ENCODE measurements around the gene EXTL1. TPM values are rescaled to one million over a fixed set of nuclear protein-coding genes. Genes with fewer than 3 reads are reported as not detected.

EXTL1 gene
- polyA plus RNA-seq, 1 of the 3 experiments (the other 2 are of a cell fraction), result 0.58 TPM

DNA sequence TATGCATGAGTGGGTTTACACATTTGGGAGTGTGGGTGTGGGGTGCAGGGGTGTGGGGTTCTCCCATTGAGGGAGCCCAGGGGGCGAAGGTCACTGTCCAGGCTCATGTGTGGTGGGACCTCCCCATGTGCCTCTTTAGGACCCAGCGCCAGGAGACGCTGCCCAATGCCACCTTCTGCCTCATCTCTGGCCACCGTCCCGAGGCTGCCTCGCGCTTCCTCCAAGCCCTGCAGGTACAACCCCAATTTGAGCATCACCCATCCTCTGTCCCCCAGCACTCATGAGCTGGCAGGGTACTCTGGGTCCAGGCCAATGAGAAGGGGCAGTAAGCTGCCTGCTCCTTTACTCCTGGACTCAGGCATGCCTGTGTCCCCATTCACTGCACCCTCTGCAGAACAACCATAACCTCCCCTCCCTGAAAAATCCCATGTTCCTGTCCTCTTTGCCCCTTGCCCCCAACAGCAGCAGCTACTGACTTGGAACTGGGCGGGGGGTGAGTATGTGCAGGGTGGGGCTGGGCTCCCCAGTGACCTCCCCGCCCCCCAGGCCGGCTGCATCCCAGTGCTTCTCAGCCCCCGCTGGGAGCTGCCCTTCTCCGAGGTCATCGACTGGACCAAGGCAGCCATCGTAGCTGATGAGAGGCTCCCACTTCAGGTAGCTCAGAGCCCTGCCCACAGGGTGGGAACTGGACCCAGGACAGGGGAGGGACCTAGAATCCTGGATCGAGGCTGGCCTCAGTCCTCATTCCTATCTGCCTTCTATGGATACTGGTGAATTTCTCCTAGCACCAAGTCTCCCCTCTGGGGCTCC lies 7.7 kb downstream of the EXTL1 start:
- ChIA-PET POLR2A (no interaction called here), CTCF (interaction anchor here (0.9 to 1.3 kb wide), 3 partner anchors 134 to 211 kb away, joined by 3 to 5 read pairs (median 4); partner anchors contain the start of gene ZNF593)
- Histone ChIP-seq H3F3A (replicated peaks; ENCODE audit: insufficient read depth) (no peaks in the 10 kb centered on the region), H3K9me2 (no peaks in the 10 kb centered on the region), H3K79me2 (ENCODE audit: insufficient read depth) (no peaks in the 10 kb centered on the region), H3K27ac (ENCODE audit: low read depth in 2 of 2, low read length in 1 of 2) (no peak overlapping the region), H3K9me3 (no peaks in the 10 kb centered on the region), H3K27me3 (ENCODE audit: insufficient read depth) (no peaks in the 10 kb centered on the region), H3K36me3 (replicated peaks in 1 of 2; ENCODE audit: control insufficient read depth in 1 of 2, insufficient read depth in 2 of 2, low read length in 1 of 2) (no peaks in the 10 kb centered on the region), H3K4me2 (no peak overlapping the region), H4K20me1 (ENCODE audit: insufficient read depth) (no peaks in the 10 kb centered on the region), H2AFZ (ENCODE audit: low read depth) (no peak overlapping the region), H3K9ac (no peak overlapping the region), H3K4me3 (ENCODE audit: low read depth in 2 of 2, low read length in 1 of 2) (no peak overlapping the region), H3K4me1 (ENCODE audit: control insufficient read depth in 1 of 2, insufficient read depth in 2 of 2, low read depth in 1 of 2, low read length in 1 of 2) (no peaks in the 10 kb centered on the region; a peak in 1 of 4 replicates)
- WGBS (ENCODE audit: low lambda C conversion rate), result 81% methylated on average over 8 of the region's 15 CpGs
- DNase-seq, result no peak
- TF ChIP-seq, protein P1, sequence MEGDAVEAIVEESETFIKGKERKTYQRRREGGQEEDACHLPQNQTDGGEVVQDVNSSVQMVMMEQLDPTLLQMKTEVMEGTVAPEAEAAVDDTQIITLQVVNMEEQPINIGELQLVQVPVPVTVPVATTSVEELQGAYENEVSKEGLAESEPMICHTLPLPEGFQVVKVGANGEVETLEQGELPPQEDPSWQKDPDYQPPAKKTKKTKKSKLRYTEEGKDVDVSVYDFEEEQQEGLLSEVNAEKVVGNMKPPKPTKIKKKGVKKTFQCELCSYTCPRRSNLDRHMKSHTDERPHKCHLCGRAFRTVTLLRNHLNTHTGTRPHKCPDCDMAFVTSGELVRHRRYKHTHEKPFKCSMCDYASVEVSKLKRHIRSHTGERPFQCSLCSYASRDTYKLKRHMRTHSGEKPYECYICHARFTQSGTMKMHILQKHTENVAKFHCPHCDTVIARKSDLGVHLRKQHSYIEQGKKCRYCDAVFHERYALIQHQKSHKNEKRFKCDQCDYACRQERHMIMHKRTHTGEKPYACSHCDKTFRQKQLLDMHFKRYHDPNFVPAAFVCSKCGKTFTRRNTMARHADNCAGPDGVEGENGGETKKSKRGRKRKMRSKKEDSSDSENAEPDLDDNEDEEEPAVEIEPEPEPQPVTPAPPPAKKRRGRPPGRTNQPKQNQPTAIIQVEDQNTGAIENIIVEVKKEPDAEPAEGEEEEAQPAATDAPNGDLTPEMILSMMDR (IDR thresholded peaks at IDR 0.05), result no peak
- TF ChIP-seq, protein P2, sequence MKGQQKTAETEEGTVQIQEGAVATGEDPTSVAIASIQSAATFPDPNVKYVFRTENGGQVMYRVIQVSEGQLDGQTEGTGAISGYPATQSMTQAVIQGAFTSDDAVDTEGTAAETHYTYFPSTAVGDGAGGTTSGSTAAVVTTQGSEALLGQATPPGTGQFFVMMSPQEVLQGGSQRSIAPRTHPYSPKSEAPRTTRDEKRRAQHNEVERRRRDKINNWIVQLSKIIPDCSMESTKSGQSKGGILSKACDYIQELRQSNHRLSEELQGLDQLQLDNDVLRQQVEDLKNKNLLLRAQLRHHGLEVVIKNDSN (IDR thresholded peaks at IDR 0.05; ENCODE audit: borderline replicate concordance, low read depth), result no peak
- TF ChIP-seq TCF12 (IDR thresholded peaks at IDR 0.05), result no peak
- no peak for TF ChIP-seq NFIC (IDR thresholded peaks at IDR 0.05; ENCODE audit: borderline replicate concordance)
- TF ChIP-seq IRF3 (IDR thresholded peaks at IDR 0.05; ENCODE audit: low read depth, low read length), result no peak
- no peak for TF ChIP-seq JUND (IDR thresholded peaks at IDR 0.05)
- TF ChIP-seq CHD2 (IDR thresholded peaks at IDR 0.05; ENCODE audit: low read length, partially characterized antibody), result no peak
- TF ChIP-seq EZH2phosphoT487 (IDR thresholded peaks at IDR 0.05; ENCODE audit: borderline replicate concordance, low read depth), result no peak
- TF ChIP-seq TEAD4 (IDR thresholded peaks at IDR 0.05; ENCODE audit: borderline replicate concordance, insufficient read depth), result no peak
- no peak for TF ChIP-seq USF2 (IDR thresholded peaks at IDR 0.05; ENCODE audit: borderline replicate concordance, low read depth, low read length)
- TF ChIP-seq EP300 (IDR thresholded peaks at IDR 0.05; ENCODE audit: borderline replicate concordance in 1 of 2, low read depth in 1 of 2, low read length in 1 of 2), result no peak
- TF ChIP-seq FOXJ3 (CRISPR knock-in tag; IDR thresholded peaks at IDR 0.05), result no peak
- TF ChIP-seq GATA2 (CRISPR knock-in tag; IDR thresholded peaks at IDR 0.05), result no peak
- no peak for TF ChIP-seq YY1 (IDR thresholded peaks at IDR 0.05; ENCODE audit: low read depth)
- TF ChIP-seq, protein P3, sequence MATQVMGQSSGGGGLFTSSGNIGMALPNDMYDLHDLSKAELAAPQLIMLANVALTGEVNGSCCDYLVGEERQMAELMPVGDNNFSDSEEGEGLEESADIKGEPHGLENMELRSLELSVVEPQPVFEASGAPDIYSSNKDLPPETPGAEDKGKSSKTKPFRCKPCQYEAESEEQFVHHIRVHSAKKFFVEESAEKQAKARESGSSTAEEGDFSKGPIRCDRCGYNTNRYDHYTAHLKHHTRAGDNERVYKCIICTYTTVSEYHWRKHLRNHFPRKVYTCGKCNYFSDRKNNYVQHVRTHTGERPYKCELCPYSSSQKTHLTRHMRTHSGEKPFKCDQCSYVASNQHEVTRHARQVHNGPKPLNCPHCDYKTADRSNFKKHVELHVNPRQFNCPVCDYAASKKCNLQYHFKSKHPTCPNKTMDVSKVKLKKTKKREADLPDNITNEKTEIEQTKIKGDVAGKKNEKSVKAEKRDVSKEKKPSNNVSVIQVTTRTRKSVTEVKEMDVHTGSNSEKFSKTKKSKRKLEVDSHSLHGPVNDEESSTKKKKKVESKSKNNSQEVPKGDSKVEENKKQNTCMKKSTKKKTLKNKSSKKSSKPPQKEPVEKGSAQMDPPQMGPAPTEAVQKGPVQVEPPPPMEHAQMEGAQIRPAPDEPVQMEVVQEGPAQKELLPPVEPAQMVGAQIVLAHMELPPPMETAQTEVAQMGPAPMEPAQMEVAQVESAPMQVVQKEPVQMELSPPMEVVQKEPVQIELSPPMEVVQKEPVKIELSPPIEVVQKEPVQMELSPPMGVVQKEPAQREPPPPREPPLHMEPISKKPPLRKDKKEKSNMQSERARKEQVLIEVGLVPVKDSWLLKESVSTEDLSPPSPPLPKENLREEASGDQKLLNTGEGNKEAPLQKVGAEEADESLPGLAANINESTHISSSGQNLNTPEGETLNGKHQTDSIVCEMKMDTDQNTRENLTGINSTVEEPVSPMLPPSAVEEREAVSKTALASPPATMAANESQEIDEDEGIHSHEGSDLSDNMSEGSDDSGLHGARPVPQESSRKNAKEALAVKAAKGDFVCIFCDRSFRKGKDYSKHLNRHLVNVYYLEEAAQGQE (IDR thresholded peaks at IDR 0.05; ENCODE audit: low read depth, low read length), result no peak
- TF ChIP-seq FOSL2 (IDR thresholded peaks at IDR 0.05; ENCODE audit: borderline replicate concordance, low read depth), result no peak
- TF ChIP-seq FOXM1 (IDR thresholded peaks at IDR 0.05; ENCODE audit: low read depth), result no peak
- TF ChIP-seq SMC3 (IDR thresholded peaks at IDR 0.05; ENCODE audit: low read depth, low read length), result no peak

All from SK-N-SH (cell line).